Right lobe of liver (tissue), 4 donors: ENCODE results near the gene ANKRD33.

Source experiments
- POLR2A ChIP-seq: fragments of 450-650 bp; IDR thresholded peaks from one replicate; pipeline ENCODE4 v1.6.1; 2017; ENCODE audit warnings: antibody characterized with exemption, mild to moderate bottlenecking
- TF ChIP-seq, protein P1 (sequence below), 4 donors: fragments of 200-600 bp in 3 of 4; fragments of 450-650 bp in 1 of 4; IDR thresholded peaks; one replicate each; pipeline versions ENCODE4 v1.5.1 to v1.8.0; 2016 to 2022; ENCODE audit warnings: antibody characterized with exemption in 4 of 4, mild to moderate bottlenecking in 2 of 4
- donor health status: DM: no; HTN: no; CAD: no.
- donor health status: DM: no; HTN: no; CAD: no.
- donor health status: DM: no; HTN: yes; CAD: no.

DNA sequence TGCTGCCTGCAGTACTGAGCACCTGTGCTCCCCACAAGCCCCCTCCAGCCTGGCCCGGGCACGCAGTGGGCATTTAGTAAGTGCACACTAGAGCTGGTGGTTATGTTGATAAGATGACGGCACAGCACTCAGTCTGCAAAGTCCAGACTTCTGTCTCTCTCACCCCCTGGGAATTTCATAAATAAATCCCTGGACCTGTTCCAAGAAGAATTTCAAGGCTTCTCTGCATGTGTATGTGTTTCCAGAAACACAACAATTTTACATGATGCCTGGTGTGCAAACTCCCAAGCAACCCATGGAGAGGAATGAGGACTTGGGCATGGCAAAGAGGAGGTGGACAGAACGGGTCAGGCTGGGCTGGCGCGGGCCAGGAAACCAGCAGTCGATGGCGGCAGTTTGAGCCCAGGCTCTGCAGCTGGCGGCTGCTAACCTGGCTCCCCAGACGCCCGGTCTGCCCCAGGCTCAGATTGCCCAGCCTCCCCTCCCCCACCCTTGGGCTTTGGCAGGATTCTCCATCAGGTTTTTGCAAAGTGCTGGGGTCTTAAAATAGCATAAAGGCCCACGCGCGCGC, 53.2 kb downstream of the ANKRD33 start:
- TF ChIP-seq, protein P1, sequence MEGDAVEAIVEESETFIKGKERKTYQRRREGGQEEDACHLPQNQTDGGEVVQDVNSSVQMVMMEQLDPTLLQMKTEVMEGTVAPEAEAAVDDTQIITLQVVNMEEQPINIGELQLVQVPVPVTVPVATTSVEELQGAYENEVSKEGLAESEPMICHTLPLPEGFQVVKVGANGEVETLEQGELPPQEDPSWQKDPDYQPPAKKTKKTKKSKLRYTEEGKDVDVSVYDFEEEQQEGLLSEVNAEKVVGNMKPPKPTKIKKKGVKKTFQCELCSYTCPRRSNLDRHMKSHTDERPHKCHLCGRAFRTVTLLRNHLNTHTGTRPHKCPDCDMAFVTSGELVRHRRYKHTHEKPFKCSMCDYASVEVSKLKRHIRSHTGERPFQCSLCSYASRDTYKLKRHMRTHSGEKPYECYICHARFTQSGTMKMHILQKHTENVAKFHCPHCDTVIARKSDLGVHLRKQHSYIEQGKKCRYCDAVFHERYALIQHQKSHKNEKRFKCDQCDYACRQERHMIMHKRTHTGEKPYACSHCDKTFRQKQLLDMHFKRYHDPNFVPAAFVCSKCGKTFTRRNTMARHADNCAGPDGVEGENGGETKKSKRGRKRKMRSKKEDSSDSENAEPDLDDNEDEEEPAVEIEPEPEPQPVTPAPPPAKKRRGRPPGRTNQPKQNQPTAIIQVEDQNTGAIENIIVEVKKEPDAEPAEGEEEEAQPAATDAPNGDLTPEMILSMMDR (IDR thresholded peaks at IDR 0.05): no peak
- no peak for TF ChIP-seq POLR2A
